WTC11 (cell line): Measurements from ENCODE around the gene TNIK.

ENCODE experiments used
- CBFB ChIP-seq: sonication (generic); formaldehyde crosslinking; IDR thresholded peaks from 2 replicates; pipeline ENCODE4 v1.8.1; 2022; ENCODE audit warnings: mild to moderate bottlenecking, low read depth, missing genetic modification reagents
- CREM ChIP-seq: sonication (generic); formaldehyde crosslinking; IDR thresholded peaks from 2 replicates; pipeline ENCODE4 v1.8.1; 2022; ENCODE audit warnings: mild to moderate bottlenecking, missing genetic modification reagents, moderate library complexity
- ESRRA ChIP-seq: sonication (generic); formaldehyde crosslinking; IDR thresholded peaks from 2 replicates; pipeline ENCODE4 v1.8.1; 2022; ENCODE audit warnings: mild to moderate bottlenecking, missing genetic modification reagents, borderline replicate concordance
- ETV6 ChIP-seq: sonication (generic); formaldehyde crosslinking; IDR thresholded peaks from 2 replicates; pipeline ENCODE4 v1.8.1; 2022; ENCODE audit warnings: mild to moderate bottlenecking, missing genetic modification reagents
- FOXJ3 ChIP-seq: sonication (generic); formaldehyde crosslinking; IDR thresholded peaks from 2 replicates; pipeline ENCODE4 v1.9.0; 2021; ENCODE audit warnings: missing genetic modification reagents, mild to moderate bottlenecking, borderline replicate concordance
- FOXK1 ChIP-seq: sonication (generic); formaldehyde crosslinking; IDR thresholded peaks from 2 replicates; pipeline ENCODE4 v1.8.0; 2022; ENCODE audit warnings: mild to moderate bottlenecking, moderate library complexity, missing genetic modification reagents
- IRF2 ChIP-seq: sonication (generic); formaldehyde crosslinking; IDR thresholded peaks from 2 replicates; pipeline ENCODE4 v1.8.0; 2022; ENCODE audit warnings: low read depth, missing genetic modification reagents, borderline replicate concordance
- MXD4 ChIP-seq: fragments of 250-450 bp; sonication (Bioruptor Pico); IDR thresholded peaks from 2 replicates; pipeline ENCODE4 v1.8.0; 2021; ENCODE audit warnings: mild to moderate bottlenecking, moderate library complexity, borderline replicate concordance
- NR3C1 ChIP-seq: sonication (generic); formaldehyde crosslinking; conservative IDR thresholded peaks from 2 replicates; pipeline ENCODE4 v1.8.1; 2023; ENCODE audit warnings: low read depth, mild to moderate bottlenecking, missing genetic modification reagents
- TEAD4 ChIP-seq: sonication (generic); formaldehyde crosslinking; IDR thresholded peaks from 2 replicates; pipeline ENCODE4 v1.8.0; 2022; ENCODE audit warnings: mild to moderate bottlenecking, missing genetic modification reagents
- ZBTB21 ChIP-seq: sonication (generic); formaldehyde crosslinking; IDR thresholded peaks from 2 replicates; pipeline ENCODE4 v1.8.1; 2023; ENCODE audit warnings: mild to moderate bottlenecking, missing genetic modification reagents, borderline replicate concordance
- ZNF121 ChIP-seq: sonication (generic); formaldehyde crosslinking; IDR thresholded peaks from 2 replicates; pipeline ENCODE4 v1.8.0; 2023; ENCODE audit warnings: missing genetic modification reagents
- ZNF263 ChIP-seq: sonication (generic); formaldehyde crosslinking; IDR thresholded peaks from 2 replicates; pipeline ENCODE4 v1.8.1; 2022; ENCODE audit warnings: low read depth, mild to moderate bottlenecking, moderate library complexity, missing genetic modification reagents
- TF ChIP-seq, protein P1 (sequence below): fragments of 200-600 bp; IDR thresholded peaks from 2 replicates; pipeline ENCODE4 v1.8.0; 2022; ENCODE audit warnings: antibody characterized with exemption

GRCh38 chr3:171175741-171176234 is 284.4 kb downstream of the TNIK start:
- TF ChIP-seq, protein P1, sequence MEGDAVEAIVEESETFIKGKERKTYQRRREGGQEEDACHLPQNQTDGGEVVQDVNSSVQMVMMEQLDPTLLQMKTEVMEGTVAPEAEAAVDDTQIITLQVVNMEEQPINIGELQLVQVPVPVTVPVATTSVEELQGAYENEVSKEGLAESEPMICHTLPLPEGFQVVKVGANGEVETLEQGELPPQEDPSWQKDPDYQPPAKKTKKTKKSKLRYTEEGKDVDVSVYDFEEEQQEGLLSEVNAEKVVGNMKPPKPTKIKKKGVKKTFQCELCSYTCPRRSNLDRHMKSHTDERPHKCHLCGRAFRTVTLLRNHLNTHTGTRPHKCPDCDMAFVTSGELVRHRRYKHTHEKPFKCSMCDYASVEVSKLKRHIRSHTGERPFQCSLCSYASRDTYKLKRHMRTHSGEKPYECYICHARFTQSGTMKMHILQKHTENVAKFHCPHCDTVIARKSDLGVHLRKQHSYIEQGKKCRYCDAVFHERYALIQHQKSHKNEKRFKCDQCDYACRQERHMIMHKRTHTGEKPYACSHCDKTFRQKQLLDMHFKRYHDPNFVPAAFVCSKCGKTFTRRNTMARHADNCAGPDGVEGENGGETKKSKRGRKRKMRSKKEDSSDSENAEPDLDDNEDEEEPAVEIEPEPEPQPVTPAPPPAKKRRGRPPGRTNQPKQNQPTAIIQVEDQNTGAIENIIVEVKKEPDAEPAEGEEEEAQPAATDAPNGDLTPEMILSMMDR: no peak
- TF ChIP-seq ESRRA (CRISPR knock-in tag) (no peak), ETV6 (no peak), TEAD4 (CRISPR knock-in tag) (no peak), FOXJ3 (CRISPR knock-in tag) (no peak), ZNF121 (CRISPR knock-in tag) (no peak), FOXK1 (CRISPR knock-in tag) (no peak), MXD4 (CRISPR knock-in tag) (no peak), ZNF263 (CRISPR knock-in tag) (no peak), IRF2 (CRISPR knock-in tag) (no peak), CREM (CRISPR knock-in tag) (no peak), CBFB (CRISPR knock-in tag) (no peak), ZBTB21 (CRISPR knock-in tag) (no peak), NR3C1 (CRISPR knock-in tag) (no peak)
